Thyroid gland (tissue), 4 donors: ENCODE results near the gene PIK3R5.

Experiments
- CTCF ChIP-seq, 6 experiments: fragments of 200-600 bp in 3 of 6; fragments of 450-650 bp in 3 of 6; sonication (generic) in 3 of 6; IDR thresholded peaks; one replicate each; pipeline ENCODE4 v1.5.1; 2016 to 2019; ENCODE audit warnings: antibody characterized with exemption in 6 of 6, mild to moderate bottlenecking in 2 of 6, inconsistent platforms in 1 of 6, moderate library complexity in 1 of 6
- POLR2A ChIP-seq, 2 donors: fragments of 450-650 bp; IDR thresholded peaks; one replicate each; pipeline ENCODE4 v1.6.1; 2017; ENCODE audit warnings: antibody characterized with exemption in 2 of 2, mild to moderate bottlenecking in 2 of 2, moderate library complexity in 1 of 2

GRCh38 chr17:8944748-8945147 lies 20.8 kb downstream of the PIK3R5 start:
- TF ChIP-seq CTCF (IDR thresholded peaks at IDR 0.05) (no peak), POLR2A (IDR thresholded peaks at IDR 0.05) (no peak)
